Glutamatergic neuron (in vitro differentiated cells): ENCODE data around the gene BMPR1B. TPM values are rescaled to one million over a fixed set of nuclear protein-coding genes. Genes with fewer than 3 reads are reported as not detected.

Source experiments
- DNase-seq: peaks from one replicate; pipeline ENCODE4 v3.0.0; 2022
- H3K27ac Mint-ChIP-seq: one replicate; pipeline ENCODE4 v1.8.0; 2020; ENCODE audit warnings: mild to moderate bottlenecking, mixed read lengths, inconsistent platforms; ENCODE audit not compliant: unreplicated experiment
- H3K27me3 Mint-ChIP-seq: one replicate; pipeline ENCODE4 v1.8.0; 2020; ENCODE audit warnings: mild to moderate bottlenecking, moderate library complexity, mixed read lengths, inconsistent platforms; ENCODE audit not compliant: unreplicated experiment
- H3K36me3 Mint-ChIP-seq: one replicate; pipeline ENCODE4 v1.8.0; 2020; ENCODE audit warnings: mild to moderate bottlenecking, mixed read lengths, inconsistent platforms; ENCODE audit not compliant: unreplicated experiment
- H3K4me1 Mint-ChIP-seq: one replicate; pipeline ENCODE4 v1.8.0; 2020; ENCODE audit warnings: mild to moderate bottlenecking, low read depth, mixed read lengths, inconsistent platforms; ENCODE audit not compliant: unreplicated experiment
- H3K4me3 Mint-ChIP-seq: one replicate; pipeline ENCODE4 v1.8.0; 2020; ENCODE audit warnings: mild to moderate bottlenecking, mixed read lengths, inconsistent platforms; ENCODE audit not compliant: unreplicated experiment
- H3K9me3 Mint-ChIP-seq: one replicate; pipeline ENCODE4 v1.8.0; 2020; ENCODE audit warnings: mild to moderate bottlenecking, moderate library complexity, mixed read lengths, inconsistent platforms; ENCODE audit not compliant: unreplicated experiment
- CTCF ChIP-seq: fragments of 200-600 bp; sonication (generic); IDR thresholded peaks from one replicate; pipeline ENCODE4 v1.5.0; 2021; ENCODE audit not compliant: partially characterized antibody, unreplicated experiment
- total RNA-seq: library from RNA; stranded (reverse); fragmentation: NEBNext Ultra II Directional; extraction: Animal tissue kit (Norgen Biotek cat#: 25700); gene quantifications from one replicate; pipeline ENCODE4 v1.2.1, GENCODE V29; 2021; ENCODE audit not compliant: unreplicated experiment

The BMPR1B gene
- total RNA-seq, 1 donor from 2014 or later, result 2.4 TPM

- Mint-ChIP-seq H3K27ac (no peak overlapping the region), H3K4me3 (no peak overlapping the region), H3K36me3 (no peaks in the 10 kb centered on the region), H3K9me3 (no peaks in the 10 kb centered on the region), H3K4me1 (no peaks in the 10 kb centered on the region), H3K27me3 (no peaks in the 10 kb centered on the region)
- no peak for DNase-seq
- no peak for TF ChIP-seq CTCF
Observed at GRCh38 chr4:95020521-95020920, 262.8 kb downstream of the BMPR1B start.

- Mint-ChIP-seq H3K9me3 (no peaks in the 10 kb centered on the region), H3K4me1 (no peaks in the 10 kb centered on the region), H3K27me3 (no peaks in the 10 kb centered on the region), H3K27ac (no peak overlapping the region), H3K4me3 (no peak overlapping the region), H3K36me3 (no peaks in the 10 kb centered on the region)
- no peak for DNase-seq
- no peak for TF ChIP-seq CTCF
Observed at GRCh38 chr4:95021099-95021498, 263.3 kb downstream of the BMPR1B start.

GRCh38 chr4:95023110-95023509 lies 265.4 kb downstream of the BMPR1B start:
- DNase-seq, result no peak
- TF ChIP-seq CTCF, result no peak
- H3K27ac Mint-ChIP-seq, result no peak overlapping the region

GRCh38 chr4:95027905-95028618 lies 270.3 kb downstream of the BMPR1B start:
- no peak for DNase-seq
- TF ChIP-seq CTCF, result no peak
- no peaks in the 10 kb centered on the region for H3K27me3 Mint-ChIP-seq
- no peaks in the 10 kb centered on the region for H3K9me3 Mint-ChIP-seq
- H3K36me3 Mint-ChIP-seq, result no peaks in the 10 kb centered on the region
- H3K27ac Mint-ChIP-seq, result no peak overlapping the region
- H3K4me1 Mint-ChIP-seq, result no peaks in the 10 kb centered on the region
- no peak overlapping the region for H3K4me3 Mint-ChIP-seq

More at GRCh38 chr4:95023110-95023509, 265.4 kb downstream of the BMPR1B start:
- H3K4me3 Mint-ChIP-seq, result no peak overlapping the region
- no peaks in the 10 kb centered on the region for H3K36me3 Mint-ChIP-seq
- H3K27me3 Mint-ChIP-seq, result no peaks in the 10 kb centered on the region
- H3K4me1 Mint-ChIP-seq, result no peaks in the 10 kb centered on the region
- no peaks in the 10 kb centered on the region for H3K9me3 Mint-ChIP-seq

GRCh38 chr4:95038791-95039190 lies 281.0 kb downstream of the BMPR1B start:
- H3K36me3 Mint-ChIP-seq, result peaks cover 5% of the 10 kb centered on the region
- no peak overlapping the region for H3K4me3 Mint-ChIP-seq
- H3K27ac Mint-ChIP-seq, result no peak overlapping the region
- DNase-seq, result no peak
- no peaks in the 10 kb centered on the region for H3K4me1 Mint-ChIP-seq
- peaks cover 5% of the 10 kb centered on the region for H3K9me3 Mint-ChIP-seq
- no peaks in the 10 kb centered on the region for H3K27me3 Mint-ChIP-seq
- no peak for TF ChIP-seq CTCF
